H9 (cell line): Measurements from ENCODE around the gene CR1. TPM values are rescaled to one million over a fixed set of nuclear protein-coding genes. Genes with fewer than 3 reads are reported as not detected.

Experiments
- DNase-seq: peaks from one replicate; pipeline ENCODE4 v3.0.0-alpha.2; 2017
- H2AFZ ChIP-seq: one replicate; pipeline ENCODE4 v1.6.1; 2013; ENCODE audit warnings: mild to moderate bottlenecking, low read length, control low read depth, moderate library complexity
- H2AK5ac ChIP-seq: 2 replicates; pipeline ENCODE4 v1.6.1; 2013; ENCODE audit warnings: low read length, control low read depth, mixed read lengths; ENCODE audit not compliant: insufficient read length
- H2BK120ac ChIP-seq: one replicate; pipeline ENCODE4 v1.6.1; 2013; ENCODE audit warnings: low read depth, mild to moderate bottlenecking, low read length, control low read depth, inconsistent platforms; ENCODE audit not compliant: poor library complexity, severe bottlenecking
- H2BK12ac ChIP-seq: 2 replicates; pipeline ENCODE4 v1.6.1; 2013; ENCODE audit warnings: low read length, control low read depth, mixed read lengths, low read depth; ENCODE audit not compliant: insufficient read length
- H2BK15ac ChIP-seq: 2 replicates; pipeline ENCODE4 v1.6.1; 2013; ENCODE audit warnings: low read depth, low read length, control low read depth
- H2BK20ac ChIP-seq: one replicate; pipeline ENCODE4 v1.6.1; 2013; ENCODE audit warnings: low read depth, mild to moderate bottlenecking, low read length, control low read depth, inconsistent platforms; ENCODE audit not compliant: poor library complexity, severe bottlenecking
- H2BK5ac ChIP-seq: 2 replicates; pipeline ENCODE4 v1.6.1; 2013; ENCODE audit warnings: low read length, control low read depth, mixed read lengths; ENCODE audit not compliant: insufficient read length
- H3K14ac ChIP-seq: 2 replicates; pipeline ENCODE4 v1.6.1; 2013; ENCODE audit warnings: low read length, control low read depth; ENCODE audit not compliant: insufficient read depth
- H3K18ac ChIP-seq: 2 replicates; pipeline ENCODE4 v1.6.1; 2013; ENCODE audit warnings: low read depth, mild to moderate bottlenecking, mixed read lengths, low read length, control low read depth; ENCODE audit not compliant: insufficient read length
- H3K23ac ChIP-seq: 2 replicates; pipeline ENCODE4 v1.6.1; 2013; ENCODE audit warnings: low read length, control low read depth, mixed read lengths, low read depth; ENCODE audit not compliant: insufficient read length
- H3K23me2 ChIP-seq: 2 replicates; pipeline ENCODE4 v1.6.1; 2013; ENCODE audit warnings: low read depth, mild to moderate bottlenecking, mixed read lengths, low read length, control low read depth; ENCODE audit not compliant: insufficient read length, poor library complexity, severe bottlenecking
- H3K27ac ChIP-seq: 2 replicates; pipeline ENCODE4 v1.5.1; 2013; ENCODE audit warnings: low read length, control low read depth, mixed read lengths, low read depth; ENCODE audit not compliant: insufficient read length
- H3K27me3 ChIP-seq: 2 replicates; pipeline ENCODE4 v1.6.1; 2013; ENCODE audit warnings: low read length, control low read depth, inconsistent platforms; ENCODE audit not compliant: insufficient read depth
- H3K4ac ChIP-seq: 2 replicates; pipeline ENCODE4 v1.6.1; 2013; ENCODE audit warnings: low read depth, mild to moderate bottlenecking, control low read depth, inconsistent platforms, low read length, moderate library complexity
- H3K4me1 ChIP-seq: 2 replicates; pipeline ENCODE4 v1.6.1; 2013; ENCODE audit warnings: low read length, control low read depth, inconsistent platforms; ENCODE audit not compliant: insufficient read depth
- H3K4me2 ChIP-seq: 2 replicates; pipeline ENCODE4 v1.6.1; 2013; ENCODE audit warnings: low read length, control low read depth, mixed read lengths; ENCODE audit not compliant: insufficient read length, insufficient read depth
- H3K56ac ChIP-seq: 2 replicates; pipeline ENCODE4 v1.6.1; 2013; ENCODE audit warnings: low read depth, mild to moderate bottlenecking, mixed read lengths, low read length, control low read depth; ENCODE audit not compliant: insufficient read length
- H3K79me1 ChIP-seq: 2 replicates; pipeline ENCODE4 v1.6.1; 2013; ENCODE audit warnings: low read depth, mild to moderate bottlenecking, moderate library complexity, low read length, control low read depth, inconsistent platforms; ENCODE audit not compliant: insufficient read depth, poor library complexity, severe bottlenecking
- H3K79me2 ChIP-seq: 2 replicates; pipeline ENCODE4 v1.6.1; 2013; ENCODE audit warnings: low read length, control low read depth, inconsistent platforms; ENCODE audit not compliant: insufficient read depth
- H3K9ac ChIP-seq: 2 replicates; pipeline ENCODE4 v1.6.1; 2013; ENCODE audit warnings: low read length, control low read depth, mixed read lengths; ENCODE audit not compliant: insufficient read length; ENCODE audit errors: extremely low read depth
- H3K9me3 ChIP-seq: one replicate; pipeline ENCODE4 v1.6.1; 2013; ENCODE audit warnings: low read depth, low read length, inconsistent platforms; ENCODE audit not compliant: control insufficient read depth
- H3T11ph ChIP-seq: one replicate; pipeline ENCODE4 v1.6.1; 2013; ENCODE audit warnings: mild to moderate bottlenecking, low read length, control low read depth, inconsistent platforms
- H4K20me1 ChIP-seq: one replicate; pipeline ENCODE4 v1.6.1; 2013; ENCODE audit not compliant: control insufficient read depth, insufficient read length, insufficient read depth
- H4K5ac ChIP-seq: 2 replicates; pipeline ENCODE4 v1.6.1; 2013; ENCODE audit warnings: low read depth, mild to moderate bottlenecking, mixed read lengths, low read length, control low read depth; ENCODE audit not compliant: insufficient read length
- H4K8ac ChIP-seq: replicated peaks from 2 replicates; pipeline ENCODE4 v1.6.1; 2013; ENCODE audit warnings: low read length, control low read depth, mixed read lengths, low read depth; ENCODE audit not compliant: insufficient read length
- H4K91ac ChIP-seq: 2 replicates; pipeline ENCODE4 v1.6.1; 2013; ENCODE audit warnings: low read depth, mild to moderate bottlenecking, moderate library complexity, mixed read lengths, low read length, control low read depth; ENCODE audit not compliant: insufficient read length
- H3K27ac Mint-ChIP-seq, 3 experiments: 2 replicates in 2 of 3; 3 replicates in 1 of 3; pipeline ENCODE4 v1.8.0; 2020 to 2021; ENCODE audit warnings: mixed read lengths in 3 of 3, mild to moderate bottlenecking in 1 of 3, moderate library complexity in 1 of 3
- H3K27me3 Mint-ChIP-seq: 2 replicates; pipeline ENCODE4 v1.8.0; 2021; ENCODE audit warnings: low read depth, mild to moderate bottlenecking, moderate library complexity, mixed read lengths
- H3K36me3 Mint-ChIP-seq, 3 experiments: 2 replicates in 2 of 3; 3 replicates in 1 of 3; pipeline ENCODE4 v1.8.0; 2020 to 2021; ENCODE audit warnings: low read depth in 3 of 3, mixed read lengths in 3 of 3; ENCODE audit not compliant: insufficient read depth in 1 of 3
- H3K4me1 Mint-ChIP-seq, 2 experiments: 2 replicates each; pipeline ENCODE4 v1.8.0; 2020; ENCODE audit warnings: mixed read lengths in 2 of 2
- H3K4me3 Mint-ChIP-seq, 2 experiments: 2 replicates in 1 of 2; 3 replicates in 1 of 2; pipeline ENCODE4 v1.8.0; 2020 to 2021; ENCODE audit warnings: mild to moderate bottlenecking in 2 of 2, mixed read lengths in 2 of 2, moderate library complexity in 1 of 2
- H3K9me3 Mint-ChIP-seq, 2 experiments: 2 replicates in 1 of 2; 3 replicates in 1 of 2; pipeline ENCODE4 v1.8.0; 2020; ENCODE audit warnings: mild to moderate bottlenecking in 2 of 2, mixed read lengths in 2 of 2, moderate library complexity in 1 of 2
- CTCF ChIP-seq: fragments of 200-600 bp; sonication (generic); conservative IDR thresholded peaks from 3 replicates; pipeline ENCODE4 v1.8.0; 2021; ENCODE audit warnings: antibody characterized with exemption, mild to moderate bottlenecking
- whole genome bisulfite sequencing: extraction: QIAGEN DNeasy Blood & Tissue Kit; methylation state at CpG from one replicate; pipeline ENCODE4 v1.1.7; 2013; ENCODE audit warnings: missing lambda C conversion rate, low lambda C conversion rate, mixed read lengths; ENCODE audit not compliant: insufficient read length; ENCODE audit errors: extremely low coverage; 5-methylcytosine and 5-hydroxymethylcytosine counted together
- total RNA-seq: library from RNA; stranded (reverse); gene quantifications from 2 replicates; pipeline ENCODE4 v1.2.1, GENCODE V29; 2021

Gene CR1
- total RNA-seq, 1 experiment from 2014 or later = 0.04 TPM

DNA sequence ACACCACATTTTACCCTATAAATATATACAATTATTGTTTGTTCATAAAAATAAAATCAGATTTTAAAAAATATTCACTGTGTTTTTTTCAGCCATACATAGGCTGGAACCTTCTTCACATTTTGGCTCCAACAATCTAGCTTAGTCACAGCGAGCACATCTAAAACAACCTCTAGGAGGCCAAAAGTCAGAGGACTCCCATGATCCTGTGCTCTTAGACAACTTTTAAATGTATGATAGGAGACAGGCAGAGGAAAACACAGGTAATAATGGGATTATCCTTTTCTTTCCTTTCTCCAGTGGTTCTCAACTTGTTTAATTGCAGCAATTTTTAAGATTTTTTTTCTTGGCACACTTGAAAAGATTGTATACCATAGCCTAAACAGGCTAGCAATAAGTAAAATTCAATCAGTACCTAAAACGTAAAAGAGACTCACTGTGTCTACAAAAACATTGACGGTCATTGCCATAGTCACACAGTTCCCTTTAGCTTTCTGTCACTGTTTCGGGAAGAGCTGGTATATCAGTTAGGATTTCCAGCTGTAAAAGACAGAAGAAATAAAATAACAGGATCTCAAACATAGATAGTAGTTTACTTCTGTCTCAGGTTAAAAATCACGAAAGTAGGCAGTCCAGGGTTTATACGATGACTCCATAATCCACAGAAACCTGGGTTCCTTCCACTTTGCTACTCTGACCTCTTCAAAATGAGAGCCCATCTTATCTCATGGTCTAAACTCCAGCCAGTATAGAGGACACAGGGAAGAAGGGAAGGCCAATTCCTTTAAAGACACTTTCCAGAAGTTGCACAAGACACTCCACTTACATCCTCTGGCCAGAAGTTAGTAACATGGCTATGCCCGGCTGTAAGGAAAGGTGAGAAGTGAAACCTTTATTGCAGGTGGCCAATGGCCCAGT is 109.7 kb downstream of the CR1 start:
- no peak overlapping the region for H3K4me3 Mint-ChIP-seq

More for the DNA sequence above, 109.7 kb downstream of the CR1 start:
- Histone ChIP-seq H4K20me1 (no peaks in the 10 kb centered on the region), H2BK5ac (no peak overlapping the region), H3K27ac (no peak overlapping the region), H3K27me3 (no peaks in the 10 kb centered on the region), H3K56ac (no peak overlapping the region), H4K5ac (no peak overlapping the region), H2BK15ac (no peak overlapping the region), H2AFZ (peak overlapping the region; percentile 14), H3K18ac (no peak overlapping the region), H4K91ac (no peak overlapping the region), H3K4ac (no peak overlapping the region), H3T11ph (peak overlapping the region; percentile 36), H3K79me2 (no peaks in the 10 kb centered on the region), H2AK5ac (no peak overlapping the region), H3K23me2 (no peaks in the 10 kb centered on the region), H3K9me3 (no peaks in the 10 kb centered on the region), H2BK20ac (no peak overlapping the region), H3K79me1 (no peaks in the 10 kb centered on the region), H3K23ac (no peak overlapping the region), H3K14ac (no peak overlapping the region), H4K8ac (no peak overlapping the region), H3K4me1 (no peaks in the 10 kb centered on the region), H3K9ac (no peak overlapping the region), H2BK12ac (no peak overlapping the region), H3K4me2 (no peak overlapping the region), H2BK120ac (no peak overlapping the region)
- WGBS = no CpG with 5 or more reads among the region's 7 CpGs
- DNase-seq = no peak
- H3K4me1 Mint-ChIP-seq = peaks cover 0 to 2% of the 10 kb centered on the region in 2 experiments; a peak in 1 of 4 replicates
- H3K27ac Mint-ChIP-seq = no peak overlapping the region
- H3K36me3 Mint-ChIP-seq = no peaks in the 10 kb centered on the region
- peak; percentile 13; the same call in 1 of the 3 replicates for TF ChIP-seq CTCF
- no peaks in the 10 kb centered on the region for H3K9me3 Mint-ChIP-seq
- no peaks in the 10 kb centered on the region for H3K27me3 Mint-ChIP-seq
